ENCODE measurements around the gene ADAMTS9. TPM values are rescaled to one million over a fixed set of nuclear protein-coding genes. Genes with fewer than 3 reads are reported as not detected.
A peak's percentile ranks its signal among the peaks of the same experiment; 100 is the strongest.
"Not testable (repeated sequence)": the region's sequence is repeated elsewhere in the genome, so short reads cannot be mapped to it uniquely, and the experiment has no call there.

Gene ADAMTS9
- total RNA-seq, 4 donors from 2014 or later: 5.1 to 52.0 (median 9.5) TPM

- no peaks in the 10 kb centered on the region for H3K9me3 ChIP-seq
- TF ChIP-seq POLR2A (IDR thresholded peaks at IDR 0.05): no peak
- no peak for TF ChIP-seq CTCF (IDR thresholded peaks at IDR 0.05)
- H3K4me1 ChIP-seq: no peaks in the 10 kb centered on the region
- DNase-seq: no peak
- H3K4me3 ChIP-seq: no peak overlapping the region
- H3K36me3 ChIP-seq: no peaks in the 10 kb centered on the region
- H3K27ac ChIP-seq: no peak overlapping the region
- H3K27me3 ChIP-seq: no peaks in the 10 kb centered on the region
Measured at GRCh38 chr3:64549869-64550268, 137.9 kb downstream of the ADAMTS9 start.

GRCh38 chr3:64548200-64548889, 139.5 kb downstream of the ADAMTS9 start:
- Histone ChIP-seq H3K27me3 (no peaks in the 10 kb centered on the region), H3K4me3 (no peak overlapping the region), H3K4me1 (no peaks in the 10 kb centered on the region), H3K9me3 (no peaks in the 10 kb centered on the region), H3K27ac (peak overlapping the region in 2 of 4 donors; percentile 40 to 45), H3K36me3 (no peaks in the 10 kb centered on the region)
- peak in 2 of 3 donors; percentile 24 to 62 for DNase-seq
- no peak for TF ChIP-seq POLR2A (IDR thresholded peaks at IDR 0.05)

GRCh38 chr3:64546856-64547255, 140.9 kb downstream of the ADAMTS9 start:
- H3K4me1 ChIP-seq: no peaks in the 10 kb centered on the region
- H3K27ac ChIP-seq: no peak overlapping the region
- no peaks in the 10 kb centered on the region for H3K9me3 ChIP-seq
- no peak for DNase-seq
- H3K27me3 ChIP-seq: no peaks in the 10 kb centered on the region
- H3K36me3 ChIP-seq: no peaks in the 10 kb centered on the region
- no peak for TF ChIP-seq POLR2A (IDR thresholded peaks at IDR 0.05)
- no peak for TF ChIP-seq CTCF (IDR thresholded peaks at IDR 0.05)
- H3K4me3 ChIP-seq: no peak overlapping the region

- H3K9me3 ChIP-seq, H3K36me3 ChIP-seq, DNase-seq, H3K4me3 ChIP-seq, H3K27me3 ChIP-seq, H3K4me1 ChIP-seq, H3K27ac ChIP-seq: not testable (repeated sequence)
Measured at GRCh38 chr3:64545239-64545638, 142.6 kb downstream of the ADAMTS9 start.

- no peaks in the 10 kb centered on the region for H3K9me3 ChIP-seq
- peaks cover 0 to 9% (median 0%) of the 10 kb centered on the region in 3 donors for H3K36me3 ChIP-seq
- DNase-seq: no peak
- H3K4me3 ChIP-seq: no peak overlapping the region
- TF ChIP-seq CTCF (IDR thresholded peaks at IDR 0.05) (no peak), POLR2A (IDR thresholded peaks at IDR 0.05) (no peak)
- H3K27ac ChIP-seq: no peak overlapping the region
- no peaks in the 10 kb centered on the region for H3K4me1 ChIP-seq
- H3K27me3 ChIP-seq: no peaks in the 10 kb centered on the region
Measured at GRCh38 chr3:64541803-64542202, 146.0 kb downstream of the ADAMTS9 start.

- TF ChIP-seq CTCF (IDR thresholded peaks at IDR 0.05) (no peak), POLR2A (IDR thresholded peaks at IDR 0.05) (no peak)
- H3K4me3 ChIP-seq: no peak overlapping the region
- no peak overlapping the region for H3K27ac ChIP-seq
- DNase-seq: peak in 1 of 3 donors; percentile 52
- H3K36me3 ChIP-seq: peaks cover 0 to 9% (median 0%) of the 10 kb centered on the region in 3 donors
- H3K4me1 ChIP-seq: no peaks in the 10 kb centered on the region
- H3K9me3 ChIP-seq: no peaks in the 10 kb centered on the region
- no peaks in the 10 kb centered on the region for H3K27me3 ChIP-seq
Measured at GRCh38 chr3:64539451-64540196, 148.2 kb downstream of the ADAMTS9 start.
